Left lobe of liver (tissue), 2 donors: ENCODE data around the gene TRIM64C. TPM values are rescaled to one million over a fixed set of nuclear protein-coding genes. Genes with fewer than 3 reads are reported as not detected.
"Not testable (repeated sequence)": the region's sequence is repeated elsewhere in the genome, so short reads cannot be mapped to it uniquely, and the experiment has no call there.

Source experiments
- ATAC-seq: fragments of 200-7000 bp; cut with Tn5 transposase; one replicate; pipeline ENCODE4 v1.9.1; 2020; ENCODE audit warnings: mild to moderate bottlenecking, moderate library complexity
- DNase-seq: peaks from one replicate; pipeline ENCODE4 v3.0.0-alpha.2; 2020; ENCODE audit warnings: low spot score
- total RNA-seq: library from RNA; stranded (reverse); gene quantifications from one replicate; pipeline ENCODE4 v1.2.1, GENCODE V29; 2021
- donor health status: DM: no; HTN: no; CAD: no; lungs with moderate emphysema.
- donor health status: DM: no; HTN: yes; CAD: no.

Gene TRIM64C
- not detected for total RNA-seq

- not testable (repeated sequence) for DNase-seq, ATAC-seq
Observed at GRCh38 chr11:49059012-49059411, at the start of gene TRIM64C. TRIM64C (minus strand) TSS chr11:49059112; CDS start chr11:49059112, 0 bp downstream.

GRCh38 chr11:49102356-49102755 lies 43.4 kb upstream of the TRIM64C start:
- ATAC-seq, DNase-seq: not testable (repeated sequence)

GRCh38 chr11:49069897-49070296 lies 11.0 kb upstream of the TRIM64C start:
- not testable (repeated sequence) for ATAC-seq

GRCh38 chr11:49049821-49050220 lies 9.1 kb downstream of the TRIM64C start:
- not testable (repeated sequence) for DNase-seq, ATAC-seq

More at GRCh38 chr11:49069897-49070296, 11.0 kb upstream of the TRIM64C start:
- not testable (repeated sequence) for DNase-seq

GRCh38 chr11:49048229-49048628 lies 10.7 kb downstream of the TRIM64C start:
- not testable (repeated sequence) for DNase-seq, ATAC-seq

GRCh38 chr11:49028523-49028922 lies 30.4 kb downstream of the TRIM64C start, which contains the start of gene TRIM49B:
TRIM49B (plus strand) TSS chr11:49028823; CDS start chr11:49031600, 2,777 bp downstream.
- ATAC-seq, DNase-seq: not testable (repeated sequence)

Other genes with a start within 250 kb of the TRIM64C start
- gene TRIM51G, start 75.2 kb downstream of the TRIM64C start, total RNA-seq: not detected
- gene TRIM49B, start 30.3 kb downstream of the TRIM64C start, total RNA-seq: not detected
- 17.9 TPM for gene FOLH1, start 149.5 kb upstream of the TRIM64C start, total RNA-seq